GM19193 (cell line): ENCODE results near the gene C10orf120.

ENCODE experiments used
- POLR2A ChIP-seq: IDR thresholded peaks from 4 replicates; pipeline ENCODE4 v1.6.1; 2011; ENCODE audit not compliant: insufficient read depth, insufficient read length; ENCODE audit errors: extremely low read depth

Gene C10orf120

DNA sequence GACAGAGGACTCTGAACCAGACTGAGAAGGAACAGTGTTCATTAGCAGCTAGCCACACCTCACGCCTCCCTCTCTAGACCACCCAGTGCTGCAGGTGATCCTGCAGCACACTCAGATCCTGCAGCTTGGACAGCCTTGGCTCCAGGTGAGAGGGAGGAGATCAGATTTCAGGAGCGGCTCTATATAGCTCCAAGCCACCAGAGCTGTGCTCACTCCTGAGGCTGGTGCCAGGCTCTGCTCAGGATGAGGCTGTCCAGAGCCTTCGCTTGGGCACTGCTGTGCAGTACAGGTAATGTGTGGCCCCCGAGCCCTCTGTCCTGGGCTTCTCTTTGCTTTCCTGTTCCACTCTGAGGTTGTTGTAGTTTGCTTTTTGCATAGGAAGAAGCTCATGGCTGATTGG is 42.4 kb downstream of the C10orf120 start:
- no peak for TF ChIP-seq POLR2A

DNA sequence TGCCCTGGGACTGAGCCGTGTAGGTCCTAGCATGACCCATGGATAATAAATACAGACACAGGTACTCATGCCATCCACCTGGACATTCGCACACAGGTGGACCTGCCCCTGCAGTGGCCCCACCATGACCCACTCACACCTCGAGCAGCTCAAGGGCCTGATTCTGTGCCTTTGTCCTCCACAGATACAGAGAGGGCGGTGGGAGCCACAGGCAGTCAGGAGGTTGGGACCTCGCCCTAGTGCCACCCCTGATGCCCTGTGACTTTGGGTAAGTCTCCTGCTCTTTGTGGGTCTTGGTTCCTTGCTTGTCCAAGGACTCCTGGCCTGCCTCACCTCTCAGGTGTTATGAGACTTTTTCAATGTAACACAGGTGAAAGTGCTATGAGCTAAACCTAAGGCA is 42.9 kb downstream of the C10orf120 start:
- no peak for TF ChIP-seq POLR2A

DNA sequence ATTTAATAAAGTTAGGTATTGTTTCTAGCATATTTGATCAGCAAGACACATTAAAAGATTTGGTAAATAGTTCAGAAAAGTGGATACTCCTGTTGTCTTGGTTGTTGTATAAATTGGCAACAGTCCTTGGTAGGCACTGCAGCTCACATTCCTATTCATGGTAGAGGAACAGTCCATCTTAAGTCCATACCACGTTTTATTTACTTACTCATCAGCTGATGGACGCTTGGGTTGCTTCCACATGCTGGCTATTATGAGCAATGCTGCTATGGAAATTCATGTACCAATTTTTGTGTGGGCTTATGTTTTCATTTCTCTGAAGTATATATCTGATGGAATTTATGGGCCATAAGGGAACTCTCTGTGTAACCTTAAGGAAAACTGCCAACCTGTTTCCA is 43.3 kb downstream of the C10orf120 start:
- TF ChIP-seq POLR2A, result no peak

DNA sequence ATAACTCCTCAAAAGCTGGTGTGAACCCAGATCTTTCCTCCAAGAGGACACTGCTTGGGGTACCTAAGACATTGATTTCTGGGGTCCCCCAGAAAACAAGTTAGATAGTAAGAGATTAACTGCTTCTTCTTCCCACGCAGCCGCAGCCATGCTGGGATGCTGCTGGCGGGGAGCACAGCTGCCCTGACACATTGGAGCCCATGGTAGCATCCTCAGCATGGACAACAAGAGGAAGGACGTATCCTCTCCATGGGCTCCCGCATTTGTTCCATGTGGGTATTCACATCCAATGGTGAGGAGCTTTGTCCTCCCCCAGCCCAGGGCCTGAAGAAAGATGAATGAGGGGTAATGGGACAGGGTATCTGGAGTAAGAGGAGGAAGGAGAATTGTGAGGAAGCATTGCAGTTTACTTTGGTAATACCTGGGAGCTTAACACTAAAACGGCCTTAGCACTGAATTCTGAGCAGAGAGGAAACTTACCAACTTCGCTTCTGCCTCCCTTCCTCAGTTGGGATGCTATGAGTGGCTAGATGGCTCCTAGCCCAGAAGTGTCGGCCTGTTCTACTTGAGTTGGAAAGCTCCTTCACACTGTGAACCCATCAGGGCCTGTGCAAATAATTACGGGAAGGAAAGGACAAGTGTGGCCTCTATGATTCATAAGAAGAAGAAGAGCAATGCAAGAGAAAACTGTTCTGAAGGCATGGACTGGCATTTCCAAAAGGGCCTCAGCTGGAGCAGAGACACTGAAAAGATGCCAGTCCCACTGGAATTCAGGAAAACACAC is 43.9 kb downstream of the C10orf120 start:
- no peak for TF ChIP-seq POLR2A

DNA sequence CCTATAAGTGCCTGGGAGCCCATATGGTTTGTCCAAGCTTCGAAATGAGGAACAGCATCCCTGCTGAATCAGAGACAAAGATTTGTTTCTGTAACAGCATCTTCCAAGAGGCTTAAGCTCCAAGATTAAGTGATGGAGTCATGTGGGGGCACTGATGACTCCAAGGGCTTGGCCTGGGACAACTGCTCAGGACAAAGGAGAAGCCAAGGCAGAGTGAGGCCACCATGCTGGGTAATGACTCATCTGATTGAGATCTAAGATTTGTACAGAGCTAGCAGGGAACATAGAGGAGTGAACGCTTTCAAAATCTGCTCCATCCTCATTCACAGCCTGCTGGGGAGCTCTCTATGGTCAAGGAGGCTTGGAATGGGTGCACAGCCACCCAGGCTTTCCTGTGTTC is 49.3 kb downstream of the C10orf120 start:
- TF ChIP-seq POLR2A, result no peak

DNA sequence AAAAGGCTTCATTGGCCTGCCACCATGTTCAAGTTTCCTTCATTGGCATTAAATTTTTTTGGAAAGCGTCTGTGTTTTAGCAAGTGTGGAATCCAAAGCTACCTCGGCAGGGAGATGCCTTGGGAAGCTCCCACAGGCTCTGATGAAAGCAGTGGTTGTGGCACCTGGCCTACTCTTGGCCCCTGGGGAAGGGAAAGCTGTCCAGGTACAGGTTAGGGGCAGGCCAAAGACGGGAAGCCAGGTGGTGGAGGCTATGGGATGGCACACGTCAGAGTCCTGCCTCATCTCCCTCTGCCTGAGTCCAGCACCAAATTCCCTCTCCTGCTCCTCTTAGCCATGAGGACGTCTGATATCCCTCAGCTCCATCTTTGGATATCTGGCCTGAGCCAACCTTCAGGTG is 49.7 kb downstream of the C10orf120 start:
- no peak for TF ChIP-seq POLR2A

DNA sequence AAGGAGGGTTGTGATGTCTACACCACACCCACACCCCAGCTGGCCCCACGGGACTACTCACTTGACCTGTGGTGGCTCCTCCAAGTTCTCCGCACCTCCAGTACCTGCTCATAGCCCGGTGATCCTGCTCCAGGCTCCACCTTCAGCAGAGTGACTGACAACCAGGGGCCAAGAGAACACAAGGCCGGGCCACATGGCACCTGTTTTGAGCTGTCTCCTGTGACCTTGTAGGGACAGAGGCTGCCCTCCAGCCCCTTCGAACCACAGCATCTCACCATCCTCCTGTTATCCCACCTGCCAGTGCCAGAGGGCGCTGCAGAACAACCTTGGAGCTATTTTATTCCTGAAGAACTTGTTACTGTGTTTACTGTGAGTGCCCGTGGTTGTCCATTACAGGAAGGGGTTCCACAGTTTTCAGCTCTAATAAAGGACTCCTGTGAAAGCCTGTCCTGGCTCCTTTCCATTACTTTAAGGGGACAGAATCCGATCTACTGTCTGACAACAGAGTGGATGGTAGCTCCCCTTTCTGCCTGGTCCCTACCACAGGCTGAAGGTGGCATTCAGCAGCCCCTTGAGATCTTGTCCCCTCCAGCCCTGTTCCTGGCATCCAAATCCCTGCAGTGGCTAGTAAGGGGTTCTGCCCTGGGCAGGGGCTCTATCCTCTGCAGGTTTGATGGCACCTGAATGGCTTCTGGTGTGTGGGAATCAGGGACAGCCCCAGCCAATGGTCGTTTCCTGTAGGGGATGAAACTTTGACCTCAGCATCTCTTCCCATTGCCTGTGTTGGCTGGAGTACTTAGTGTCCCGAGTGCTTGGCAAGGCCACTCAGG is 50.8 kb downstream of the C10orf120 start:
- no peak for TF ChIP-seq POLR2A
